Keratinocyte (primary cell): Measurements from ENCODE around the gene MIA3. TPM values are rescaled to one million over a fixed set of nuclear protein-coding genes. Genes with fewer than 3 reads are reported as not detected.

ENCODE experiments used
- DNase-seq: peaks from one replicate; pipeline ENCODE4 v3.0.0-alpha.2; 2011; ENCODE audit warnings: low read depth, missing footprints, low spot score
- FAIRE-seq: peaks from 2 replicates; lab custom pipeline; 2011; peaks lifted over from hg19 to GRCh38; lab: Jason Lieb, UNC
- H2AFZ ChIP-seq: 2 replicates; pipeline ENCODE4 v1.6.0; 2012; ENCODE audit warnings: low read length, control low read depth, inconsistent platforms; ENCODE audit not compliant: control insufficient read depth
- H3K27ac ChIP-seq: 2 replicates; pipeline ENCODE4 v1.5.1; 2011; ENCODE audit warnings: low read length; ENCODE audit not compliant: control insufficient read depth, insufficient read depth
- H3K27me3 ChIP-seq: 3 replicates; pipeline ENCODE4 v1.6.0; 2011; ENCODE audit warnings: low read length; ENCODE audit not compliant: control insufficient read depth, insufficient read depth; ENCODE audit errors: extremely low read depth
- H3K36me3 ChIP-seq, 2 experiments: 2 replicates in 1 of 2; 3 replicates in 1 of 2; pipeline ENCODE4 v1.5.1; 2011; ENCODE audit warnings: low read length in 2 of 2, mild to moderate bottlenecking in 1 of 2; ENCODE audit not compliant: control insufficient read depth in 2 of 2, insufficient read depth in 2 of 2; ENCODE audit errors: extremely low read depth in 1 of 2
- H3K4me1 ChIP-seq: 3 replicates; pipeline ENCODE4 v1.5.1; 2011; ENCODE audit warnings: low read length; ENCODE audit not compliant: control insufficient read depth, insufficient read depth; ENCODE audit errors: extremely low read depth
- H3K4me2 ChIP-seq: 3 replicates; pipeline ENCODE4 v1.6.0; 2011; ENCODE audit warnings: low read depth, low read length; ENCODE audit not compliant: control insufficient read depth, insufficient read depth; ENCODE audit errors: extremely low read depth
- H3K4me3 ChIP-seq, 3 experiments: fragments of 200-600 bp in 1 of 3; sonication (generic) in 1 of 3; 2 replicates in 2 of 3; 3 replicates in 1 of 3; pipeline ENCODE4 v1.5.1; 2011 to 2016; ENCODE audit warnings: low read length in 3 of 3, mild to moderate bottlenecking in 3 of 3, control low read depth in 2 of 3, inconsistent platforms in 1 of 3, low read depth in 1 of 3, mixed read lengths in 1 of 3, mixed run types in 1 of 3, moderate library complexity in 1 of 3; ENCODE audit not compliant: control insufficient read depth in 2 of 3, insufficient read depth in 2 of 3; ENCODE audit errors: extremely low read depth in 1 of 3
- H3K79me2 ChIP-seq: 2 replicates; pipeline ENCODE4 v1.6.0; 2012; ENCODE audit warnings: low read length; ENCODE audit not compliant: control insufficient read depth, insufficient read depth
- H3K9ac ChIP-seq: 3 replicates; pipeline ENCODE4 v1.6.0; 2011; ENCODE audit warnings: low read length; ENCODE audit not compliant: control insufficient read depth, insufficient read depth; ENCODE audit errors: extremely low read depth
- H3K9me1 ChIP-seq: 3 replicates; pipeline ENCODE4 v1.6.0; 2011; ENCODE audit warnings: low read length; ENCODE audit not compliant: control insufficient read depth, insufficient read depth; ENCODE audit errors: extremely low read depth
- H3K9me3 ChIP-seq: 2 replicates; pipeline ENCODE4 v1.5.1; 2012; ENCODE audit warnings: low read depth, low read length; ENCODE audit not compliant: control insufficient read depth
- H4K20me1 ChIP-seq: 3 replicates; pipeline ENCODE4 v1.6.0; 2011; ENCODE audit warnings: low read length; ENCODE audit not compliant: control insufficient read depth, insufficient read depth; ENCODE audit errors: extremely low read depth
- EZH2 ChIP-seq: IDR thresholded peaks from one replicate; pipeline ENCODE4 v1.6.1; 2012; ENCODE audit warnings: inconsistent platforms, mild to moderate bottlenecking, low read length, moderate library complexity
- dilution Hi-C: fragments of 300-500 bp; cut with MboI; formaldehyde crosslinking; loops from one replicate; pipeline ENCODE4 v1.7.0; 2020; ENCODE audit warnings: low sequenced_read_pairs; ENCODE audit not compliant: extremely low pct_ligation_motif_present
- polyA plus RNA-seq, 5 experiments: library from polyadenylated mRNA; depleted of rRNA in 3 of 5; stranded (reverse) in 3 of 5; stranded (forward) in 1 of 5; unstranded in 1 of 5; fragments of >200 nt; gene quantifications; 1 replicate in 1 of 5; 2 replicates in 3 of 5; 3 replicates in 1 of 5; pipeline versions ENCODE4 v1.2.1 to v1.2.3, GENCODE V29; 2011 to 2012; ENCODE audit warnings: missing spikeins in 2 of 5, low read depth in 1 of 5, low replicate concordance in 1 of 5
- TF ChIP-seq, protein P1 (sequence below), 3 experiments: IDR thresholded peaks in 1 of 3; conservative IDR thresholded peaks in 1 of 3; optimal IDR thresholded peaks in 1 of 3; 2 replicates in 2 of 3; 3 replicates in 1 of 3; pipeline versions ENCODE3 to v1.5.1; 2011; ENCODE audit warnings: low read length in 3 of 3, mild to moderate bottlenecking in 3 of 3, moderate library complexity in 2 of 3, control low read depth in 1 of 3, inconsistent platforms in 1 of 3; ENCODE audit not compliant: insufficient read depth in 2 of 3; ENCODE audit errors: extremely low read depth in 1 of 3

Gene MIA3
- polyA plus RNA-seq, 1 donor (not counting 4 experiments of a cell fraction or from before 2014, with no cell fraction given): 29.4 TPM

DNA sequence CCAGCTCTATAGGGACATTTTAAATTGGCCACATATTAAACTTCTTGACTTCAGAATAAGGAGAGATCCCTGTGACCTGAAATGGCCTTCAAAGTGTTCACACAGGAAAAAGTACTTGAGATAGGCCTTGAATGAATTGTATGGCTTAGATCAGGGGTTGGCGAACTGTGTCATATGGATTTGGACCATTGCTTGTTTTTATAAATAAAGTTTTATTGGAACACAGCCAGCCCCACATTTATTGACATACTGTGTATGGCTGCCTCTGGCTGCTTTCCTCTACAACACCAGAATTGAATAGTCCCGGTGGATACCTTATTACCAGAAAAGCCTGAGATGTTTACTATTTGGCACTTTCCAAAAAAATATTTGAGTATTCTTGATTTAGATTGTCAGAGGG is 98.5 kb downstream of the MIA3 start:
- Histone ChIP-seq H3K27ac (no peak overlapping the region), H3K79me2 (peaks cover 22% of the 10 kb centered on the region), H4K20me1 (no peaks in the 10 kb centered on the region), H3K27me3 (no peaks in the 10 kb centered on the region), H2AFZ (no peak overlapping the region), H3K9me1 (no peaks in the 10 kb centered on the region), H3K4me3 (no peak overlapping the region), H3K9ac (no peak overlapping the region), H3K9me3 (no peaks in the 10 kb centered on the region), H3K4me1 (no peaks in the 10 kb centered on the region), H3K36me3 (peaks cover 5 to 7% of the 10 kb centered on the region in 2 experiments), H3K4me2 (no peak overlapping the region)
- TF ChIP-seq EZH2: no peak
- TF ChIP-seq, protein P1, sequence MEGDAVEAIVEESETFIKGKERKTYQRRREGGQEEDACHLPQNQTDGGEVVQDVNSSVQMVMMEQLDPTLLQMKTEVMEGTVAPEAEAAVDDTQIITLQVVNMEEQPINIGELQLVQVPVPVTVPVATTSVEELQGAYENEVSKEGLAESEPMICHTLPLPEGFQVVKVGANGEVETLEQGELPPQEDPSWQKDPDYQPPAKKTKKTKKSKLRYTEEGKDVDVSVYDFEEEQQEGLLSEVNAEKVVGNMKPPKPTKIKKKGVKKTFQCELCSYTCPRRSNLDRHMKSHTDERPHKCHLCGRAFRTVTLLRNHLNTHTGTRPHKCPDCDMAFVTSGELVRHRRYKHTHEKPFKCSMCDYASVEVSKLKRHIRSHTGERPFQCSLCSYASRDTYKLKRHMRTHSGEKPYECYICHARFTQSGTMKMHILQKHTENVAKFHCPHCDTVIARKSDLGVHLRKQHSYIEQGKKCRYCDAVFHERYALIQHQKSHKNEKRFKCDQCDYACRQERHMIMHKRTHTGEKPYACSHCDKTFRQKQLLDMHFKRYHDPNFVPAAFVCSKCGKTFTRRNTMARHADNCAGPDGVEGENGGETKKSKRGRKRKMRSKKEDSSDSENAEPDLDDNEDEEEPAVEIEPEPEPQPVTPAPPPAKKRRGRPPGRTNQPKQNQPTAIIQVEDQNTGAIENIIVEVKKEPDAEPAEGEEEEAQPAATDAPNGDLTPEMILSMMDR (optimal IDR thresholded peaks at IDR 0.05 in 1 of 3, IDR thresholded peaks at IDR 0.05 in 1 of 3, conservative IDR thresholded peaks at IDR 0.05 in 1 of 3; ENCODE audit: extremely low read depth in 1 of 3, insufficient read depth in 2 of 3, low read length in 3 of 3): no peak
- DNase-seq: no peak
- FAIRE-seq: no peak
- dilution Hi-C loops: no loop called here

Other genes with a start within 250 kb of the MIA3 start
- 0.05 to 0.16 TPM (median 0.05 TPM) in 3 replicates for gene HHIPL2, start 70.0 kb upstream of the MIA3 start, polyA plus RNA-seq
- gene TAF1A, start 28.2 kb upstream of the MIA3 start, polyA plus RNA-seq: 2.8 to 7.2 TPM (median 6.0 TPM) in 3 replicates
- gene AIDA, start 94.4 kb downstream of the MIA3 start, polyA plus RNA-seq: 53.4 to 86.8 TPM (median 55.4 TPM) in 3 replicates
- gene BROX, start 94.5 kb downstream of the MIA3 start, polyA plus RNA-seq: 5.0 to 9.6 TPM (median 6.4 TPM) in 3 replicates
- gene FAM177B, start 119.1 kb downstream of the MIA3 start, polyA plus RNA-seq: not detected in 3 replicates
- gene DISP1, start 196.9 kb downstream of the MIA3 start, polyA plus RNA-seq: 1.0 to 1.9 TPM (median 1.3 TPM) in 3 replicates